ENCODE measurements around the gene NAA38.

NAA38 gene

GRCh38 chr17:7822126-7822525 is 35.2 kb downstream of the NAA38 start:
- DNase-seq = no peak

GRCh38 chr17:7820231-7820630 is 37.1 kb downstream of the NAA38 start:
- no peak for DNase-seq

GRCh38 chr17:7818746-7819645 is 38.4 kb downstream of the NAA38 start:
- no peak for DNase-seq

GRCh38 chr17:7818026-7818425 is 39.3 kb downstream of the NAA38 start:
- DNase-seq = no peak

GRCh38 chr17:7817643-7817964 is 39.8 kb downstream of the NAA38 start:
- DNase-seq = no peak

- no peak for DNase-seq
Observed at GRCh38 chr17:7816926-7817642, 40.3 kb downstream of the NAA38 start.

- DNase-seq = no peak
Observed at GRCh38 chr17:7814969-7815368, 42.4 kb downstream of the NAA38 start.

- no peak for DNase-seq
Observed at GRCh38 chr17:7811251-7811650, 46.1 kb downstream of the NAA38 start.

GRCh38 chr17:7809791-7810343 is 47.5 kb downstream of the NAA38 start:
- peak; percentile 44 for DNase-seq

- DNase-seq = no peak
Observed at GRCh38 chr17:7809086-7809790, 48.1 kb downstream of the NAA38 start.

- no peak for DNase-seq
Observed at GRCh38 chr17:7807206-7807605, 50.2 kb downstream of the NAA38 start.
